Endodermal cell (in vitro differentiated cells): ENCODE measurements around the gene PXDN. TPM values are rescaled to one million over a fixed set of nuclear protein-coding genes. Genes with fewer than 3 reads are reported as not detected.

Experiments
- DNase-seq: peaks from one replicate; pipeline ENCODE4 v3.0.0-alpha.2; 2017
- H3K27ac ChIP-seq: 2 replicates; pipeline ENCODE4 v1.5.1; 2013; ENCODE audit warnings: mild to moderate bottlenecking, low read depth, low read length, moderate library complexity
- H3K27me3 ChIP-seq: 2 replicates; pipeline ENCODE4 v1.6.1; 2013; ENCODE audit warnings: mild to moderate bottlenecking, low read length, moderate library complexity; ENCODE audit not compliant: insufficient read depth, control insufficient read depth, poor library complexity, severe bottlenecking
- H3K36me3 ChIP-seq: 2 replicates; pipeline ENCODE4 v1.7.0; 2013; ENCODE audit warnings: mild to moderate bottlenecking, low read length, moderate library complexity; ENCODE audit not compliant: control insufficient read depth, insufficient read depth
- H3K4me1 ChIP-seq: one replicate; pipeline ENCODE4 v1.7.0; 2013; ENCODE audit warnings: low read length; ENCODE audit not compliant: control insufficient read depth, insufficient read depth
- H3K4me3 ChIP-seq: 2 replicates; pipeline ENCODE4 v1.5.1; 2013; ENCODE audit warnings: mild to moderate bottlenecking, low read length, moderate library complexity
- H3K9ac ChIP-seq: 2 replicates; pipeline ENCODE4 v1.6.1; 2013; ENCODE audit warnings: mild to moderate bottlenecking, low read length, moderate library complexity; ENCODE audit not compliant: poor library complexity, severe bottlenecking; ENCODE audit errors: extremely low read depth
- H3K9me3 ChIP-seq: 2 replicates; pipeline ENCODE4 v1.6.1; 2013; ENCODE audit warnings: mild to moderate bottlenecking, low read length, moderate library complexity; ENCODE audit not compliant: control insufficient read depth
- H3K27ac Mint-ChIP-seq: 2 replicates; pipeline ENCODE4 v1.8.0; 2020; ENCODE audit warnings: mixed read lengths
- H3K27me3 Mint-ChIP-seq: 2 replicates; pipeline ENCODE4 v1.8.0; 2021; ENCODE audit warnings: mild to moderate bottlenecking, mixed read lengths; ENCODE audit not compliant: insufficient read depth
- H3K36me3 Mint-ChIP-seq: 2 replicates; pipeline ENCODE4 v1.8.0; 2020; ENCODE audit warnings: low read depth, mixed read lengths
- H3K4me1 Mint-ChIP-seq: 2 replicates; pipeline ENCODE4 v1.8.0; 2020; ENCODE audit warnings: mixed read lengths
- H3K4me3 Mint-ChIP-seq: 2 replicates; pipeline ENCODE4 v1.8.0; 2020; ENCODE audit warnings: mild to moderate bottlenecking, moderate library complexity, mixed read lengths
- H3K9me3 Mint-ChIP-seq: 2 replicates; pipeline ENCODE4 v1.8.0; 2020; ENCODE audit warnings: mild to moderate bottlenecking, mixed read lengths
- CTCF ChIP-seq: fragments of 200-600 bp; sonication (generic); conservative IDR thresholded peaks from 2 replicates; pipeline ENCODE4 v1.5.0; 2021; ENCODE audit warnings: antibody characterized with exemption, mild to moderate bottlenecking
- WGBS, 2 experiments: methylation state at CpG; one replicate each; pipeline versions ENCODE4 v1.1.5 to v1.1.7; 2013; ENCODE audit warnings: missing lambda C conversion rate in 2 of 2, mixed read lengths in 1 of 2; ENCODE audit not compliant: insufficient coverage in 1 of 2, insufficient read length in 1 of 2; 5-methylcytosine and 5-hydroxymethylcytosine counted together
- total RNA-seq, 2 donors: library from RNA; stranded (reverse); fragmentation: NEBNext Ultra II Directional in 1 of 2; extraction: Animal tissue kit (Norgen Biotek cat#: 25700) in 1 of 2; gene quantifications; 2 replicates in 1 of 2; 3 replicates in 1 of 2; pipeline ENCODE4 v1.2.1, GENCODE V29; 2021

Gene PXDN
- total RNA-seq, 2 donors from 2014 or later, result 212 to 247 TPM

GRCh38 chr2:1664076-1664605 is 80.2 kb downstream of the PXDN start:
- no peak overlapping the region for H3K4me3 Mint-ChIP-seq
- H3K36me3 Mint-ChIP-seq, result peaks cover 78% of the 10 kb centered on the region
- H3K27me3 Mint-ChIP-seq, result no peaks in the 10 kb centered on the region
- no peak for TF ChIP-seq CTCF
- H3K36me3 ChIP-seq, result peaks cover 79% of the 10 kb centered on the region
- no peaks in the 10 kb centered on the region for H3K9me3 ChIP-seq
- H3K27me3 ChIP-seq, result no peaks in the 10 kb centered on the region
- H3K27ac ChIP-seq, result no peak overlapping the region
- no peak overlapping the region for H3K27ac Mint-ChIP-seq
- H3K9me3 Mint-ChIP-seq, result peaks cover 3% of the 10 kb centered on the region
- no peak overlapping the region for H3K9ac ChIP-seq
- WGBS, 2 experiments, result 95% methylated on average over 4 to 9 of the region's 9 CpGs
- DNase-seq, result peak; percentile 29
- no peaks in the 10 kb centered on the region for H3K4me1 ChIP-seq
- H3K4me1 Mint-ChIP-seq, result no peaks in the 10 kb centered on the region
- no peak overlapping the region for H3K4me3 ChIP-seq

GRCh38 chr2:1663621-1664020 is 80.7 kb downstream of the PXDN start:
- Histone ChIP-seq H3K36me3 (peaks cover 81% of the 10 kb centered on the region), H3K27me3 (no peaks in the 10 kb centered on the region), H3K27ac (peak overlapping the region; percentile 29), H3K4me1 (no peaks in the 10 kb centered on the region), H3K4me3 (no peak overlapping the region), H3K9me3 (no peaks in the 10 kb centered on the region), H3K9ac (no peak overlapping the region)
- TF ChIP-seq CTCF, result no peak
- H3K4me3 Mint-ChIP-seq, result no peak overlapping the region
- no peaks in the 10 kb centered on the region for H3K9me3 Mint-ChIP-seq
- DNase-seq, result peak; percentile 28
- no peaks in the 10 kb centered on the region for H3K4me1 Mint-ChIP-seq
- H3K27ac Mint-ChIP-seq, result no peak overlapping the region
- WGBS, 2 experiments, result 96% methylated on average over 11 to 16 of the region's 16 CpGs
- no peaks in the 10 kb centered on the region for H3K27me3 Mint-ChIP-seq
- H3K36me3 Mint-ChIP-seq, result peaks cover 77% of the 10 kb centered on the region

GRCh38 chr2:1662606-1663180 is 81.6 kb downstream of the PXDN start:
- Histone ChIP-seq H3K36me3 (peaks cover 81% of the 10 kb centered on the region), H3K4me3 (no peak overlapping the region), H3K27ac (no peak overlapping the region), H3K9me3 (no peaks in the 10 kb centered on the region), H3K4me1 (no peaks in the 10 kb centered on the region), H3K9ac (no peak overlapping the region), H3K27me3 (no peaks in the 10 kb centered on the region)
- Mint-ChIP-seq H3K4me1 (no peaks in the 10 kb centered on the region), H3K4me3 (no peak overlapping the region), H3K9me3 (no peaks in the 10 kb centered on the region), H3K36me3 (peaks cover 68% of the 10 kb centered on the region), H3K27me3 (no peaks in the 10 kb centered on the region), H3K27ac (no peak overlapping the region)
- WGBS, 2 experiments, result 93 to 95% methylated on average over 18 to 19 of the region's 19 CpGs
- TF ChIP-seq CTCF, result no peak
- peak; percentile 30 for DNase-seq
